ENCODE measurements around the gene PYCR2. TPM values are rescaled to one million over a fixed set of nuclear protein-coding genes. Genes with fewer than 3 reads are reported as not detected.

PYCR2 gene
- total and polyA plus RNA-seq, 11 donors: 53.6 to 89.0 (median 65.1) TPM

GRCh38 chr1:225882694-225883615, 41.1 kb downstream of the PYCR2 start:
- TF ChIP-seq CTCF (IDR thresholded peaks at IDR 0.05) (peak in 1 of 12 donors; percentile 6), POLR2A (IDR thresholded peaks at IDR 0.05) (no peak)
- peaks cover 0 to 2% (median 0%) of the 10 kb centered on the region in 9 donors for H3K27me3 ChIP-seq
- peak; percentile 16 to 62 (median 46) for ATAC-seq
- H3K27ac ChIP-seq: peak overlapping the region; percentile 82 to 98 (median 90)
- peak; percentile 57 to 80 (median 60) for DNase-seq
- peaks cover 3 to 48% (median 40%) of the 10 kb centered on the region in 12 donors for H3K4me1 ChIP-seq
- no peaks in the 10 kb centered on the region for H3K9me3 ChIP-seq
- WGBS, 4 donors: 6 to 21% (median 8%) methylated on average over 33 to 63 of the region's 63 CpGs
- peak overlapping the region; percentile 71 to 99 (median 90) for H3K4me3 ChIP-seq
- intact Hi-C loops (cut with DNase I): loop anchor here in 4 of 10 donors (1.0 to 5.0 kb wide), 5 partner anchors 28 to 72 kb away; partner anchors contain the start of genes PYCR2 (in 3 of the 4) and EPHX1 (in 2 of the 4)
- H3K36me3 ChIP-seq: no peaks in the 10 kb centered on the region

- WGBS, 4 donors: 0 to 1% (median 0%) methylated on average over 30 to 64 of the region's 64 CpGs
- H3K27me3 ChIP-seq: no peaks in the 10 kb centered on the region
- DNase-seq: peak; percentile 94 to 98 (median 96)
- no peaks in the 10 kb centered on the region for H3K9me3 ChIP-seq
- TF ChIP-seq POLR2A (IDR thresholded peaks at IDR 0.05) (peak in 1 of 2 donors; percentile 81), CTCF (IDR thresholded peaks at IDR 0.05) (peak in 11 of 12 donors; percentile 16 to 71 (median 50))
- H3K36me3 ChIP-seq: peaks cover 0 to 6% (median under 1%) of the 10 kb centered on the region in 9 donors
- intact Hi-C loops (cut with DNase I): loop anchor here in 4 of 10 donors (1.0 to 5.0 kb wide), 5 partner anchors 29 to 71 kb away; partner anchors contain the start of genes PYCR2 (in 3 of the 4) and EPHX1 (in 2 of the 4)
- H3K27ac ChIP-seq: peak within 1 kb of the TSS; percentile 82 to 98 (median 90)
- peaks cover 6 to 56% (median 48%) of the 10 kb centered on the region in 12 donors for H3K4me1 ChIP-seq
- peak; percentile 85 to 93 (median 92) for ATAC-seq
- peak within 1 kb of the TSS; percentile 71 to 99 (median 90) for H3K4me3 ChIP-seq
Measured at GRCh38 chr1:225881959-225882693, 41.9 kb downstream of the PYCR2 start, which contains the start of gene TMEM63A. TMEM63A (minus strand) TSS chr1:225882380; CDS start chr1:225877580, 4,800 bp downstream.

GRCh38 chr1:225881081-225881958, 42.7 kb downstream of the PYCR2 start:
- peak; percentile 29 to 65 (median 40) for ATAC-seq
- TF ChIP-seq CTCF (IDR thresholded peaks at IDR 0.05) (no peak), POLR2A (IDR thresholded peaks at IDR 0.05) (no peak)
- 14 to 19% (median 18%) methylated on average over 23 to 25 of the region's 25 CpGs for WGBS, 4 donors
- Histone ChIP-seq H3K27me3 (no peaks in the 10 kb centered on the region), H3K27ac (peak overlapping the region; percentile 82 to 98 (median 90)), H3K4me1 (peaks cover 7 to 62% (median 49%) of the 10 kb centered on the region in 12 donors), H3K36me3 (peaks cover 0 to 13% (median 6%) of the 10 kb centered on the region in 9 donors), H3K9me3 (no peaks in the 10 kb centered on the region), H3K4me3 (peak overlapping the region; percentile 71 to 99 (median 90))
- peak; percentile 61 to 82 (median 72) for DNase-seq
- intact Hi-C loops (cut with DNase I): loop anchor here in 2 of 10 donors (5.0 kb wide), 2 partner anchors 41 to 69 kb away; partner anchors contain the start of genes PYCR2 (in 2 of the 2) and EPHX1 (in 1 of the 2)

Data from heart left ventricle (tissue), 16 donors.